Stimulated activated CD4-positive, alpha-beta T cell treated with anti-CD3 and anti-CD28 coated beads, Interleukin-4, amount 100 ng/mL, for 4 hours (primary cell): ENCODE data around the gene KIAA1671.

ENCODE experiments used
- DNase-seq, 2 experiments: peaks; one replicate each; pipeline ENCODE4 v3.0.0-alpha.2; 2020

Gene KIAA1671

DNA sequence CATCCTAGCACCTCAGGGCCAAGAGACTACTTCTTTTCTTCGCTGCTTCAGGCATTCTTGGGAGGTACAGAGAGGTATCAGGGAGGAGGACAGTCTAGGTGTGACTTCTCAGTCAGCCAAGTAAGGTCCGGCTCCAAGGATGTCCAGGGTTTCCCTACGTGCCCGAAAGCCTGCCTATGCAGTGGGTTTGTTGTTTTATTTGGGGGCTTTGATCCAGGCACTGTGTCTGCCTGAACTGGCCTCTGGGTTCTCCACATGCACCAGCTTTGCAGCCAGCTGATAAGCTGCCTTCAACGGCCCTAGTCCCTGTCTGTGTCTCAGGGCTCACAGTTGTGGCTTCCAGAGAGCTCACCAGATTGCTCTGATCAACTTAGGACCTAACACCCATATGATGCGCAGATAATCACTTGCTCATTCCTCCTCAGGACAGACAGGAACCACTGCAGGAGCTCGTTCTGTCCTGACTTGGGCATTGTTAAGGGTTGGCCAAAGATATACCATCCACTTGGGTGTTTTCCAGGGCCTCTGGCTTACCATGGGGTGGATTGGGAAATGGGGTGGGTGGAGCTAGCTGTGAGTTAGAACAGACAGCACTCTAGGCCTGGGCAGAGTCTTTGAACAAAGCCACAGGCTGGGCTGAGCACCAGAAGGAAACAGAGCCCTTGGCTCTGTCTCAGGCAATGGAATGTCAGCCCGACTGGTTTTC, 201.6 kb downstream of the KIAA1671 start:
- DNase-seq = no peak

DNA sequence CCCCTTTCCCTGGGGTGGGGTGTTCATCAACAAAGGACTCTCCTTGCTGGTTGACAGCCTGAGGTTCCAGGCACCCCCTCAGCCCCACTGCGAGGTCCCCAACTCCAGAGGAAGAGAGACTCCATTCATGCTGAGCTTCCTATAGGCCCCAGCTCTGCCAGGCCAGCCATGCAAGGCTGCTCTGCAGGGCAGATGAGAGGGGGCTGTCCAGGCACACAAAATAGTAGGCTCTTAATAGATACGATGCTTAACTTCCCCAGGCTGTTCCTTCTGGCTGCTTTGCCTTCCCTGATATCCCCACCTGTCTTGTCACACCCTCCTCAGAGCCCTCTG, 202.1 kb downstream of the KIAA1671 start:
- DNase-seq = no peak

DNA sequence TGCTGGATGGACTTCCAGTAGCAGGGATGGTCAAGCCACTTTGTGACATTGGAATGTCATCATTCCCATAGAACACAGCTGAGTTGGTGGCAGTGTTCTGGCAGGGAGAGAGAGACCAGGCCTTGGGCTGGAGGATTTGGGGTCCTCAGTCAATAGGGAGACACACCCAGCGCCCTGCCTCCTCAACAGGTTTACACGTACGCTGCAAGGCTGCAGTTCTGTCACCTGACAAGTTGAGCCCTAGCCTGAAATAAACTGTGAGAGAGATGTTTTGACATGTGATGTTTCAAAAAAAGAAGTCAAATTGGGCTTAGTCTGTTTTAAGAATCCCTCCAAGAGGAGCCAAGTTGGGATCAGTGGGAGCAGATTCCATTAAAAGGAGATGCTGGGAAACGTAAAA, 204.2 kb downstream of the KIAA1671 start:
- no peak for DNase-seq

DNA sequence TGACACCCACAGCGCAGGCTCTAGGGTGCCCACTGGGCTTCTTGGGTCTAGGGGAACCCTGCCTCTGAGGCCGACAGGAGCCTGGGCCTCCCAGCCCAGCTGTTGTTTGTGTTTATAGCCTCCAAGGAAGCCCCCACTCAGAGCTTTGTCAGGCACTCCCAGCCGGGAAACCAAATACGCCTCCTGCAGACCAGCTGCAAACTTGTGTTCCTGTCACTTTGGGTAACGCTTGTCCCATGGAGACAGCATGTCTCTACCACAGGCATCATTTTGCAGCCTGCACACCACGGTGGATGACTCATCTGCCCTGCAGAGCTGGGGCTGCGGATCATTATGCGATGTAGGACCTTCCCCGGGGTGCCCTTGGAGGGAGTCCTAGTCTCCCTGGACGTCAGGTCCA, 206.5 kb downstream of the KIAA1671 start:
- no peak for DNase-seq

DNA sequence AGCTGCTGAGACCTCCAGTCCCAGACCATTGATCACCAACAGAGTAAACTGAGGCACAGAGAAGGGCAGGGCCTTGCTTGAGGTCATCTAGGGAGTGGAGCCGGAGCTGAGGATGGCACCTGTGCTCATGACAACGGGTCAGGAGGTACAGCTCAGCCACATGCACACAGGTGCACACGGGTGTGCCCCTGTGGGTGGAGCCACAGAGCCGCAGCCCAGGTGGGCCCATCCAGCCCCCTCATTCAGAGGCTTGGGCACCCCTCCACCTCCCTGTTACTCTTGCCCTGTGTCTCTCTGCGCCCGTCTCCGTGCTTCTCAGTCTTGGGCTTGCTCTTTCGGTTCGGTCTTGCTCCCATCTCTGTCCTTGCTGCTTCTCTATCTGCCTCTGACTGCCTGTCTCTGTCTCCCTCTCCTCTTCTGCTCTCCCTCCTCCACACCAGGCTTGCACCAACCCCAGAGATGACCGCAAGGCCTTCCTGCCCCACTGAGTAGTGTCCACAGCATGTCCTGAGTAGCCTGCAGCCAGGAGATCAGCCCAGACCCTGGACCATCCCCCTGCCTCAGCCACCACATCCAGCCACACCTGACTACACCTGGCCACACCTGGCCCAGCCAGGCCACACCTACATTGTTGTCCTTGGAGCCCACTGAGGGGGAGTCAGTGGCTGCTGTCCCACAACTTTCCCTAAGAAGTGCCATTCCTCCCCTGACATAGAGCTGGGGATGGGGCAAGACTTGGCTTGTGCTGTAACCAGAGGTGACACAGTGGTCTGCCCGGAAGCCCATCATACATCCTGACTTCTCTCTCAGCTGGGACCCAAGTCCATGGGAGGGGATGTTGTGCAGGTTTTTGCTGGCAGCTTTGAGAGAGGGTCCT, 207.8 kb downstream of the KIAA1671 start:
- no peak for DNase-seq

DNA sequence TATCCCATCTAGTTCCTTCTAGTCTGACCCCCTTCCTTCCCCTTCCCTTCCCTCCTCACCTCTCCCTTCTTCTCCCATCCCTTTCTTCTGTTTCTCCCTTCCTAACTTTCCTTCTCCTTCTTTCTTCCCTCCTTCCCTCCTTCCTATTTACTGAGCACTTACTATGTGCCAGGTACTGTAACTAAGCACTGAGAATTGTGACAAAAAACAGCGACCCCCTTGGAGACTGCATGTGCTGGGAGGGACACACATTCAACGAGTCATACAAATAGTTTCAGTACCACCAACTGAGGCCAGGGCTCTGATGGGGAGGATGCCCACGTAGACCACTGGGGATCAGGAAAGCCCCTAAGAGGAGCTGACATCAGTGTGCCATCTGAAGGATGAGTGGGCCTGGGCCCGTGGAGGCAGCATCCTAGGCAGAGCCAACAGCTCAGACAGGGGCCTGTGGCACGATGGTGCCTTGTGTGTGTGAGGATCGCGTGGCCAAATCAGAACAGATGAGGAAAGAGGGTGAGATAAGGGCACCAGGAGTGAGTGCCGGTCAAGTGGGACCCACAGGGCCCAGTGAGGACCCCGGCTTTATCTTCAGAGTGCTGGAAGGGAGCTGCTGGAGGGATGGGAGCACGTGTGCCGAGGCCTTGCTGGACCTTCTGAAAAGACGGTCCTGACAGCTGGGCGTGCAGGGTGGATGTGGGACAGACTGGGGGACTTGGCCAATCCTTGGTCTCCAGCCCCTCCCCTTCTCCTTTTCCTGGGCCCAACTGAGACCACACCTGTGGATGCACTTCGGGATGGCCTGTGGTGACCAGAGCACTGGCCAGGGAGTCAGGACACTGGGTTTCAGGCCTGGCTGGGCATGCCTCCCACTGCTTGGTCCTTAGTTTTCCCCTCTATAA, 208.8 kb downstream of the KIAA1671 start:
- no peak for DNase-seq

DNA sequence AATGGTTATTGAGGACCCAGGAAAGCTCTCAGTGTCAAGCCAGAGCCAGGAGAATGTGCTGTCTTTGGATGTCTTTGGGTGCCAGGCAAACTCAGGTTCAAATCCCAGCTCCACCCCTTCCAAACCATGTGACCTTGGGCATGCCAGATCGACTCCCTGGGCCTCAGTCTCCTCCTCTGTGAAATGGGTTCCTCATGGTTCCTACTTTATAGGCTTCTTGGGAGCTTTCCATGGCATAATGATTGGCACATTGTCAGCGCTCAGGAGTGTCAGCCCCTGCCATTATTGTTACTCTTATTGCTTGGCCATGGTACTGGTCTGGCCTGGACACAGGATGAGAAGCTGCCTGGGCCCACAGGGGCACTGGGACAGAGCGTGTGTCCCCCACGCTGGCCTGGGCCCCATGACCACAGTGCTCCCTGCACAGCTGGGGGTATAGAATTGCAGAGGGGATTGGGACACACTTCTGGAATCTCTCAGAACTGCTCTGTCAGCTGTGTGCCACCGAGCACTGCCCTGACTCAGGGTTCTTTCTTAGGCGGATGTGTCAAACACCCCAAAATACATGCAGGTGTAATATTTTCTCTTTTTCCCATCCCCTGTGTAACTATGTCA, 209.5 kb downstream of the KIAA1671 start:
- DNase-seq = no peak

DNA sequence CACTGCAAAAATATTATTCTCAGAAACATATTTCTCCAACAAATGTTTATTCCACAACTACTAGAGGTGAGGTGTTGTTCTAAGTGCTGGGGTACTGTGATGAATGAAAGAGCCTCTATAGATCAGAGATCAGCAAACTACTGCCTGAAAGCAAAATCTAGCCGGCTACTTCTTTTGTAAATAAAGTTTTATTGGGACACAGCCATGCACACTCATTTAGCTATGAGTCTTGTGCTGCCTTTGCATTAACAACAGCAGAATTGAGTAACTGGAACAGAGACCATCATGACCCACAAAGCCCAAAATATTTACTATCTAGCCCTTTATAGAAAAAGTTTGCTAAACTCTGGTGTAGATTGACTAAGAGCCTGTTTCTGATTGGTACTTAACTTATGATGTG, 210.0 kb downstream of the KIAA1671 start:
- DNase-seq = no peak

DNA sequence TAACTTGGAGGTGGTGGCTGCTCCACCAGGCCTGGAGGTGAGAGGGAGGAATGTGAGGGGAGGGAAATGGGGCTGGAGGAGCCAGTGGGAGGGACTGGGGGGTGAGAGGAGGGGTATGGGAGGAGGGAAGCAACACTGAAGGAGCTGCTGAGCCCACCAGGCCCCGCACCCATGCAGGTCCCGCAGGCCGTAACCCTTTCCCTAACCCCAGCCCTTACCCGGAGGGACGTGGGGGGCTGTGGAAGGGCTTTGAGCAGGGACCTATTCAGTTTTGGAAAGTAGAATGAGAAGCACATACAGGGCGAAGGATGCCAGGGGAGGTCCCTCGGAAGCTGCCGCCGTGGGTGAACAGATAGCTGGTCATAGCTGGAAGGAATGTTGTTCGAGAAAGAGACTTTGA, 213.3 kb downstream of the KIAA1671 start:
- DNase-seq = no peak

DNA sequence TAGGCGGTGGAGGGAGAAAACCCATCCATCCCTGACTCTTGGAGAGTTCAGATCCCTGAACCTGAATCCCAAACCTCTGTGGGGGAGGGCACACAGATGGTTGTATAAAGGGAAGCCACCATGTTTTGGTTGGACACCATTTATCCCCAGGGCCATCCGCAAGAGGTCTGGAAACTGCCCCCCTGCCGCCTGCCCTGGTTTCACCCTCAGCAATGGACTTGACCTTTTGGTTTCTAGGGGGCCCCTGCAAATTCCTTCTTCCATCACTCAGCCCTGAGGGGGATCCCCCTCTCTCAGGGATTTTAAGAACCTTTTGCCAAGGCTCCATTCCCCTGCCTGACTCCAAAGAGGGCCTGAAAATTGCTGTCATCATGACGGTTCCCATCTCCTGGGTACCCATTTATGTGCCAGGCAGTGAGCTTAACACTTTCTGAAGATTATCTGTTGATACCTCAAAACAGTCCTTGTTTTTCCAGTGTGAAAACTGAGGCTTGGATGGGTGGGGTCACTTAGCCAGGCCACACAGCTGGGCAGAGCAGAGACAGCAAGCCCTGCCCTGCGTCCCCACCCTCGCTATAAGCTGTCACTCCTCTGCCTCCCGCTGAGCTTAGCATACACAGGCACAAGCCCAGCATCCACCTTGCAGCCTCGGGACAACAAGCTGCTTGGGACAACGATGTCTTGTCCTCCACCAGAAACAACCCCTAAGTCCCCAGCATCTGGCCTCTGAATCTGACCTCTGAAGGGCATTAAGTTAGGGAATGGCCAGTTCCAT, 213.9 kb downstream of the KIAA1671 start:
- no peak for DNase-seq

DNA sequence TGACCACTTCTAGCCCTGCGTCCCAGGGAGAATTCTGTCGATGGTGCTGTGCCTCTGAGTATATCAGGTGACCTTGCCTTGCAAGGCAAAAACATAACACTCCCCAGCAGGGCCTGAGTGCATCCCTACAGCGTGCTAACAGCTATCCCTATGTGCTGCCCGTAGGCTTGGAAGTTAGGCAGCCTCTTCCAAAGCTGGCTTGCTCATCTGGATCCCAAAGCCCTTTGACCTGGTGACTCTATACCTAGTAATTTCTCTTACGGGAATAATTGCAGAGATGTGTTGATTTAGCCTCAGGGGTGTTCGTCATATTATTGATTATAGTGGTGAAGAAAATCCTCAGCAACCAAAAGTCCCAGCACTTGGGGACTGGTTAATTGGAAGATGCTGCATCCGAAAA, 214.6 kb downstream of the KIAA1671 start:
- DNase-seq = no peak

DNA sequence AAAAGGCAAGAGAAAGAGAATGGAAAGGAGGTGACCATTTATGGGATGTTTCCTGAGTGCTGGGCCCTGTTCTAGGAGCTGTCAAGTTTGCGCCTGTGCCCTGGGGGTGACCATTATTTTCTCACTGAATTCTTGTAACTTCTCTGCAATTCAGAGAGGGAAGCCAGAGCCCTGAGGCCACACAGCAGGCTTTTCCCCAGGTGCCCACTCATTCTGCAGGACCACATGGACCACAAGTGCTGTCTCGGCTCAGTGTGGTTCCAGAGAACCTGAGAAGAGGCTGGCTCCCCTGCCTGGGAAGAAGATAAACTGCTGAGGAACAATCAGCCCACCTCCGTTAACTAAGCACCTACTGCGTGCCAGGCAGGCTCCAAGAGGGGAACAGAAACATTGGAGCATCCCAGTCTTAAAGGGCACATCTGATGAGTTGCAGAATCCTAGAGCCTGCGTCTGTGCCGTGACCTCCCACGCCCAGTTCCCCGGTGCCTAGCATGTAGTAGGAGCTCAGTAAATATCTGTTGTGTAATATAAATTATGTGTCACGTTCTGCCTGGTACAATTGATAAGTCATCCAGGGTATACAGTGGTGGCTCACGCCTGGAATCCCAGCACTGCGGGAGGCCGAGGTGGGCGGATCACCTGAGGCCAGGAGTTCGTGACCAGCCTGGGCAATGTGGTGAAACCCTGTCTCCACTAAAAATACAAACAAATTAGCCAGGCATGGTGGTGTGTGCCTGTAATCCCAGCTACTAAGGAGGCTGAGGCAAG, 215.5 kb downstream of the KIAA1671 start:
- DNase-seq = no peak

DNA sequence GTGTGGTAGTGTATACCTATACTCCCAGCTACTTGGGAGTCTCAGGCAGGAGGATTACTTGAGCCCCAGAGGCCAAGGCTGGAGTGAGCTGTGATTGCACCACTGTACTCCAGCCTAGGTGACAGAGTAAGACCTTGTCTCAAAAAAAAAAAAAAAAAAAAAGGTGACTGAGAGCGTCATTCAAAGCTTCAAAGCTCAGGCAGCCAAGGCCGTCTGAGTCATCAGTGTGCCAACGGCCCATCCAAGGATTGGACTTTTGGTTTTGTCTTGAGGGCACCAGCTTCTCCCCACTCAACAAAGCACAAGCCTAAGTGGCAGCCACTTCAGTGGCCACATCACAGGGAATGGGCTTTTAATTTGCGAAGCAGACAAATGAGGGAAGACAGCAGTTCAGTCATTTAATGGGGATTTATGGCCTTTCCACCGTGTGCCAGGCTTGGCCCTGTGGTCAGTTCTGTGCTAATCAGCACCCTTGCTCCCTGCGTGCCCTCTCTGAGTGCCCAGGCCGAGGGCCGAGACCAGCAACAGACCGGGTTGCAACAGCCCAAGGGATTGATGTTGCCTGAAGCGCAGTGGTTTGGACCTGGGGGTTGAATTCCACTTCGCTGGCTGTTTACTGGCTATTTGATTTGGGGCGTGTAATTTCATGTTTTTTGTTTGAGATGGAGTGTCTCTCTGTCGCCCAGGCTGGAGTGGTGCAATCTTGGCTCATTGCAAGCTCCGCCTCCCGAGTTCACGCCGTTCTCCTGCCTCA, 216.9 kb downstream of the KIAA1671 start:
- DNase-seq = no peak

DNA sequence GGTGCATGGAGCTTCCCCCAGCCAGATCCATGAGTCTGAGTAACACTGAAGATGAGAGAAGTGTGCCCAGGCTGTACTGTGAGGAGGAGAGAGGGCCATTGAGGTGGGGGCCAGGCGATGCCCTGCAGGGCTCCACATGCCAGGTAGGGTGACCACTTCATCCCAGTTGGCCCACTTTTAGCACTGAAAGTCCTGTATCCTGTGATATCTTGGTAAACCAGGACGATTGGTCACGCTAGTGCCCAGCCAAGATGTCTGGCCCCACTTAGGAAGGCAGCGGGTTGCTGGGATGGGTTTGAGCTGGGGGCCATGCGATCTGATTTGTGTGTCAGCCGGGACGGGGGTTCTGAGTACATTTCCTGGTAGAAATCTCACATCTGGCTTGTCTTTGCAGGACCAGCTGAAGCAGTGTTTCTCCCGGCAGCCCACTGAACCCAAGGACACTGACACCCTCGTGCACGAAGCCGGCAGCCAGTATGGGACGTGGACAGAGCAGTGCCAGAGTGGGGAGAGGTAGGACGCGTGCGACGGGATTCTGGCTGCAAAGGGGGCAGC, 218.0 kb downstream of the KIAA1671 start:
- no peak for DNase-seq

DNA sequence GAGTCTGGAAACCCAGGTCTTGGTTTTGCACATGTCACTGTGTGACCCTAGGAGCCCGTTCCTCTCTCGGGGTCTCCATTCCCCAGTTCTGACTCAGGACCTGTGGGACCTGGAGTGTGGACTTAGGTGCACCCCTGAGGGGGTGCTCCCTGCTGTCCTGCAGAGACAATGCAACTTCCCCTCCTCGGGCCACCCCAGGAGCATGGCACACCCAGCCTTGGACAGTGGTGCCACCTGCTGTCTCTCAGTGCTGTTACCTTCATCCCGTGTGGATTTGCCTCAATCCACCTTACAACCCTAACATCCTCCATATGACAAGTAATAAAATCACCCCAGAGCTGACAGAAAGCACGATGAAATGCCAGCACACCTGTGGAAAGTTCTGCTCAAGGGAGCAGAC, 219.6 kb downstream of the KIAA1671 start:
- peak; percentile 6 to 10 for DNase-seq

DNA sequence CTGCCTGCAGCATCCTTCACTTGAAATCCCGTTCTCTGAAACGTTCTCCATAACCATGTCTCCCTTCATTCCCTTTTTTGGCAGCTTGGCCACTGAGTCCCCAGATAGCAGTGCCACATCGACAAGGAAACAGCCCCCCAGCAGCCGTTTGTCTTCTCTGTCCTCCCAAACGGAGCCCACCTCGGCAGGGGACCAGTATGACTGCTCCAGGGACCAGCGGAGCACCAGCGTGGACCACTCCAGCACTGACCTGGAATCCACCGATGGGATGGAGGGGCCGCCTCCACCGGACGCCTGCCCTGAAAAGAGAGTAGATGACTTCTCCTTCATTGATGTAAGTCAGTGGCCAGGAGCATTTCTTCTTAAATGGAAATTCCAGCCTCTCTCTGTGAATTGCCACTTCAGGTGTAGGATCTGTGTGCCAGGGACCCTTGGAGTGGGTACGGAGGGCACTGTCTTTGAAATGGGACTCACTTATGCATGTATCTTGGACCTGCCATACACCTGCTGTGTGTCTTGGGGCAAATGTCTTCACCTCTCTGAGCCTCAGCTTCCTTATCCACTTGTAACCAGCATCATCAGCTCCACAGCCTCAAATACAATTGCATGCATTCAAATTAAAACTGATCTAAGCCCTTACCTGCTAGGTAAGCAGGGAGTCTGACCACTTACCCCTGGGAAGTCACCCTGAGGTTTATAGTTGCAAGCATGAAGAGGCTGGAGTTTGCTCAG, 221.8 kb downstream of the KIAA1671 start:
- DNase-seq = no peak

DNA sequence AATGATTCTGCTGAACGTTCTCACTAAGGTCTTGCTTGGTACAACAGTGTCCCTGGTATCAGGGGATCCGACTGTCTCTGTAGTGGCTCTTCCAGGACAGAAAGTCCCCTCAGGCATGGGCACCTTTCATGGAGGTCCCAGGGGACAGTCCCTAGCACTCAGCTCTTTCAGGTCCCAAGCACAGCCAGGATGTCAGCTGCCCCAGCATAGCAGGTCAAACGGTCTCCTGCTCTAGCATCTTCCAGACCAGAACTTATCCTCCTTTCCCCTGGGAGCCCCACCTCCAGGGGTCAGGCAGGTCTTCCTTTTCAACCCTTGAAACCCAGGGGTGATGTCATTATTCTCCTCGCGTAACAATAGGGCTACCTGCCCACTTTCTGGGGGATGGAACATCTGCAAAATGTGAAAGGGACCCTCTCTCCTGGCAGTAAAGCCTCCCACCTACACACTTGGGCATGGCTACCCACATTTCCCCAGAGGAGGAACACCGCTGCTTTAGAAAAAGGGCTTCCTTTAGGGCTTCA, 222.4 kb downstream of the KIAA1671 start:
- DNase-seq = no peak

DNA sequence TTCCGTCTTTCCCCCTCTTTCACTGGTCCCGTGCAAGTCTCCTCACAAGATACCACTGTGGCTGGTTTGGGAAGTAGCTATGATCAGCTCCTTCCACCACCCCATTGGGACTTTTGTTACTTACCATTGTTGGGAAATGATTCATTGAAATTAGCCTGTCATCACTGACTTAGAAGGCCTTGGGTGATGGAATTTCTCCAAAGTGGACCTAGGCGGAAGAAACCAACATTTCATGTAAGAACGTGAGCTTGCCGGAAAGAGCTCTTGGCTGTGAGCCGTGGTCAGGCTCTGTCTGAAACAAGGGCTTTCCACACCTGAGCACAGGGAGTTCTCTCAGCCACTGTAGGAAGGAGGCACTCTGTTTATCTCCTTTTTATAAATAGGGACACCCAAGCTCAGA, 223.7 kb downstream of the KIAA1671 start:
- DNase-seq = no peak

DNA sequence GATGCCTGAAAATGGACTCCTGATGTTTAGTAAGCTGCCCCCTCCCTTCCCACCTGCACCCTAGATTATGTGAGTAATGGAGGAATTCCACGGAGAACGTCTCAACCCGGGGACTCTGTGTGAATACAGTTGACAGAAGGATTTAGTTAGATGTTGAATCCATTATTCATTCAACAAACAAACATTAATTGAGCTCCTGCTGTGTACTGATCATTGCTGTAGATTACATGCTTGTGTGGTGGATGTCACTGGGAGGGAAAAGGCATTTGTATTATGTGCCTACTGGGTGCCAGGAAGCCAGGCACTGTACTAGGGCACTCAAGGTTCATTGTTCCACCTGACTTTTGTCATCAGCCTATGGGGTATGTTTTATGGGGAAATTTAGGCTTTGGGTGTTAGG, 224.3 kb downstream of the KIAA1671 start:
- no peak for DNase-seq
